Hepatocyte (in vitro differentiated cells): ENCODE measurements around the gene FBXW5.

Source experiments
- CTCF ChIP-seq: fragments of 200-600 bp; sonication (generic); IDR thresholded peaks from 2 replicates; pipeline ENCODE4 v1.5.1; 2016; ENCODE audit warnings: antibody characterized with exemption, mild to moderate bottlenecking; ENCODE audit not compliant: poor library complexity
- EZH2 ChIP-seq: fragments of 200-600 bp; sonication (generic); IDR thresholded peaks from 2 replicates; pipeline ENCODE4 v1.6.1; 2016; ENCODE audit warnings: antibody characterized with exemption, mild to moderate bottlenecking, borderline replicate concordance
- EZH2phosphoT487 ChIP-seq: fragments of 200-600 bp; sonication (generic); IDR thresholded peaks from one replicate; pipeline ENCODE4 v1.6.1; 2018; ENCODE audit warnings: antibody characterized with exemption, mild to moderate bottlenecking, low read depth, moderate library complexity; ENCODE audit not compliant: unreplicated experiment, severe bottlenecking

GRCh38 chr9:136926749-136927148 is 17.8 kb downstream of the FBXW5 start:
- TF ChIP-seq EZH2phosphoT487 (no peak), CTCF (no peak), EZH2 (no peak)
